Osteoblast (primary cell): Measurements from ENCODE around the gene GATAD2A. TPM values are rescaled to one million over a fixed set of nuclear protein-coding genes. Genes with fewer than 3 reads are reported as not detected.

ENCODE experiments used
- DNase-seq: peaks from one replicate; pipeline ENCODE4 v3.0.0; 2011; ENCODE audit warnings: low spot score, mixed read lengths; ENCODE audit not compliant: insufficient read length; ENCODE audit errors: missing footprints
- H2AFZ ChIP-seq: 2 replicates; pipeline ENCODE4 v1.6.0; 2011; ENCODE audit warnings: mild to moderate bottlenecking, low read length
- H3K27ac ChIP-seq: 2 replicates; pipeline ENCODE4 v1.5.1; 2011; ENCODE audit warnings: mild to moderate bottlenecking, low read depth, low read length, moderate library complexity
- H3K27me3 ChIP-seq: 2 replicates; pipeline ENCODE4 v1.6.0; 2012; ENCODE audit warnings: mild to moderate bottlenecking, control low read depth, inconsistent platforms, low read length, moderate library complexity; ENCODE audit not compliant: insufficient read depth
- H3K36me3 ChIP-seq: 2 replicates; pipeline ENCODE4 v1.5.1; 2011; ENCODE audit warnings: mild to moderate bottlenecking, low read length, control low read depth, moderate library complexity; ENCODE audit not compliant: insufficient read depth
- H3K4me1 ChIP-seq: 2 replicates; pipeline ENCODE4 v1.5.1; 2011; ENCODE audit warnings: mild to moderate bottlenecking, low read length, control low read depth, moderate library complexity; ENCODE audit not compliant: insufficient read depth
- H3K4me2 ChIP-seq: 2 replicates; pipeline ENCODE4 v1.6.0; 2011; ENCODE audit warnings: mild to moderate bottlenecking, low read length; ENCODE audit not compliant: insufficient read depth
- H3K4me3 ChIP-seq: fragments of 200-600 bp; sonication (generic); 3 replicates; pipeline ENCODE4 v1.5.1; 2012; ENCODE audit warnings: mild to moderate bottlenecking, low read length, inconsistent platforms; ENCODE audit not compliant: insufficient read depth
- H3K79me2 ChIP-seq: 2 replicates; pipeline ENCODE4 v1.6.0; 2012; ENCODE audit warnings: mild to moderate bottlenecking, low read length, control low read depth, inconsistent platforms; ENCODE audit not compliant: insufficient read depth
- H3K9me3 ChIP-seq: 2 replicates; pipeline ENCODE4 v1.5.1; 2011; ENCODE audit warnings: low read depth, low read length, control low read depth
- H4K20me1 ChIP-seq: 2 replicates; pipeline ENCODE4 v1.6.0; 2012; ENCODE audit warnings: mild to moderate bottlenecking, low read length, control low read depth; ENCODE audit not compliant: insufficient read depth
- total RNA-seq: library from RNA; depleted of rRNA; stranded (reverse); fragments of >200 nt; gene quantifications from 2 replicates; pipeline ENCODE4 v1.2.3, GENCODE V29; 2012
- TF ChIP-seq, protein P1 (sequence below): IDR thresholded peaks from 2 replicates; pipeline ENCODE4 v1.5.1; 2011; ENCODE audit warnings: mild to moderate bottlenecking, low read depth, low read length, moderate library complexity; ENCODE audit errors: extremely low read depth

GATAD2A gene
- total RNA-seq, 1 donor, result 48.9 TPM

DNA sequence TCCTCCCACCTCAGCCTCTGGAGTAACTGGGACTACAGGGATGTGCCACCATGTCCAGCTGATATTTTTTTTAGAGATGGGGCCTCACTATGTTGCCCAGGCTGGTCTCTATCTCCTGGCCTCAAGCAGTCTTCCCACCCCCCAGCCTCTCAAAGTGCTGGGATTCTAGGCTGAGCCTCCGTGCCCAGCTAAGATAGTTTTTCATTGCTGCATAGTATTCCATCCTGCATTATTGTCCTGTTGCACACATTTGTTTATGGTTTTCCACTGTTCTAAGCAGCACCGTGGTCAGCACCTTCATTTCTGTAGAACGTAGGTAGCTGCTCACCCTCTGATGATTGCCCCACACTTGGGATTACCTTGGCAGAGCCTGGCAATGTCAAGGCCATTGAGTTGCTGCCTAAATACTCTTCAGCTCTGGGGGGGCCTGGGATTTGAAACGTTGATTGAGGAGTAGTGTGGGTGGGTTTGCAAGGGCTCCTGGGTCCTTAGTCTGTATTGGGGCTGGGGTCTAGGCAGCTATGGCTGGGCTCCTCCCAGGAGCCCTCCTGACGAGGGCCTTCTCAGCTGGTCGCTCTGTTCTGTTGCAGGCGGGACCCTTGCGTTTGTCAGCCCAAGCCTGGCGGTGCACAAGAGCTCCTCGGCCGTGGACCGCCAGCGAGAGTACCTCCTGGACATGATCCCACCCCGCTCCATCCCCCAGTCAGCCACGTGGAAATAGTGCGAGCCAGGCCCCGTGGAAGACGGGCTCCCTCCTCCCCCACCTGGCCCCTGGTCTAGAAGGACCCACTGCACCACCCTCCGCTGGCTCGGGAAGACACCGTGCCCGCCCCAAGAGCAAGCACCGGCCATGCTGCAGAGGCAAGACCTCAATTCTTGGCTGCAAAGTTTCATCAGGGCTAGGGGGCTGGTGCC is 99.5 kb downstream of the GATAD2A start:
- H2AFZ ChIP-seq, result no peak overlapping the region
- peaks cover 4% of the 10 kb centered on the region for H3K79me2 ChIP-seq
- no peak overlapping the region for H3K4me2 ChIP-seq
- DNase-seq, result peak; percentile 78
- no peaks in the 10 kb centered on the region for H3K27me3 ChIP-seq
- peaks cover 65% of the 10 kb centered on the region for H3K36me3 ChIP-seq
- TF ChIP-seq, protein P1, sequence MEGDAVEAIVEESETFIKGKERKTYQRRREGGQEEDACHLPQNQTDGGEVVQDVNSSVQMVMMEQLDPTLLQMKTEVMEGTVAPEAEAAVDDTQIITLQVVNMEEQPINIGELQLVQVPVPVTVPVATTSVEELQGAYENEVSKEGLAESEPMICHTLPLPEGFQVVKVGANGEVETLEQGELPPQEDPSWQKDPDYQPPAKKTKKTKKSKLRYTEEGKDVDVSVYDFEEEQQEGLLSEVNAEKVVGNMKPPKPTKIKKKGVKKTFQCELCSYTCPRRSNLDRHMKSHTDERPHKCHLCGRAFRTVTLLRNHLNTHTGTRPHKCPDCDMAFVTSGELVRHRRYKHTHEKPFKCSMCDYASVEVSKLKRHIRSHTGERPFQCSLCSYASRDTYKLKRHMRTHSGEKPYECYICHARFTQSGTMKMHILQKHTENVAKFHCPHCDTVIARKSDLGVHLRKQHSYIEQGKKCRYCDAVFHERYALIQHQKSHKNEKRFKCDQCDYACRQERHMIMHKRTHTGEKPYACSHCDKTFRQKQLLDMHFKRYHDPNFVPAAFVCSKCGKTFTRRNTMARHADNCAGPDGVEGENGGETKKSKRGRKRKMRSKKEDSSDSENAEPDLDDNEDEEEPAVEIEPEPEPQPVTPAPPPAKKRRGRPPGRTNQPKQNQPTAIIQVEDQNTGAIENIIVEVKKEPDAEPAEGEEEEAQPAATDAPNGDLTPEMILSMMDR, result no peak
- H3K27ac ChIP-seq, result no peak overlapping the region
- H3K4me3 ChIP-seq, result no peak overlapping the region
- peaks cover 8% of the 10 kb centered on the region for H4K20me1 ChIP-seq
- H3K4me1 ChIP-seq, result no peaks in the 10 kb centered on the region
- no peaks in the 10 kb centered on the region for H3K9me3 ChIP-seq

DNA sequence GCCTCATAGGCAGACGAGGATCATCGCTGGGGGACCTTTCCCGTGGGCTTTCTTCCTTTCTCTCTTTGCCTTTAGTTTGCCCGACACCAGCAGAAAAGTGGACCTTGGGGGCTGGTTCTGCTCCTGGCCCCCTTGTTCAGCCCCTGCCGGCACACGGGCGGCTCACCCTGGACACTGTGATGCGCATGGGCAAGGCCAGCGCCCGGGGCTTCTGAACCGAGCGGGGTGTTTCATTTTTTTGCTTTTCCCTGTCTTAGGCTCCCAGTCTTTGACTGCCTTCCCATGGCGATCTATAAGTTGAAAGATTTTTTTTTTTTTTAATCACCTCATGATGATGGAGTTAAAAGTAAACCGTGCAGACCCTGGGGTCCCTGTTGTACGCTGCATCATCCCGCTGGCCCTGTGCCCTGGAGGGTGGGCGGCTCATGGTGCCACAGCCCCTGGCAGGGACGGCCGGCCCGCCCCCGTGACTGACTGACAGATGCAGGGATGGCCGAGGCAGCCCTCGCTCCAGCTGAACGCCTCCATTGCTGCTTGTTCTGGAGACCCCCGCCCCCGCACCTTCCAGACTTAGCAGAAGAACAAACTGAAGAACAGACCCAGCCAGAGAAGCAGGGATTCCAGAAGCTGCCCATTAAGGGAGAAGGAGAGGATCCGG is 100.3 kb downstream of the GATAD2A start:
- peak; percentile 76 for DNase-seq
- H3K27ac ChIP-seq, result no peak overlapping the region
- no peak overlapping the region for H3K4me2 ChIP-seq
- TF ChIP-seq, protein P1, result no peak
- H3K27me3 ChIP-seq, result no peaks in the 10 kb centered on the region
- H3K79me2 ChIP-seq, result peaks cover under 1% of the 10 kb centered on the region
- H3K36me3 ChIP-seq, result peaks cover 60% of the 10 kb centered on the region
- no peak overlapping the region for H3K4me3 ChIP-seq
- H3K9me3 ChIP-seq, result no peaks in the 10 kb centered on the region
- H4K20me1 ChIP-seq, result peaks cover 8% of the 10 kb centered on the region
- H3K4me1 ChIP-seq, result no peaks in the 10 kb centered on the region
- no peak overlapping the region for H2AFZ ChIP-seq

DNA sequence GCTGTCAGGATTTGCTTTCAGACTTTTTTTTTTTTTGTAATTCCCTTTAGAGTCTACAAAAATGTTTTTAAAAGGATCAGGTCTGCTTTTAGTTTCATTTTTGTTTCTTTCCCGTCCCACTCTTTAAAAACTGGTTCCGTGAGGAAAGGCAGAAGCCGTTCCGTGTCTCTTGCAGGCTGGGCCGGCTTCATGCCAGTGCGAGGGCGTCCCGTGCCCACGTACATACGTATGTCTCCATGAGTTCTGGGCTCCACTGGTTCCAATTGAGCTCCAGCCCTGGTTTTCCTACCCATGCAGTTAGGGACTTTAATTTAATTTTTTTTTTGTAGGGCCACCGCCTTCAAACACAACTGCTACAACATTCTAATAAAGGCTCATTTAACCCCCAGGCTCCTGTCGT is 101.1 kb downstream of the GATAD2A start:
- H3K27me3 ChIP-seq, result no peaks in the 10 kb centered on the region
- peaks cover 55% of the 10 kb centered on the region for H3K36me3 ChIP-seq
- no peaks in the 10 kb centered on the region for H3K4me1 ChIP-seq
- no peak overlapping the region for H2AFZ ChIP-seq
- H3K27ac ChIP-seq, result no peak overlapping the region
- peaks cover 8% of the 10 kb centered on the region for H4K20me1 ChIP-seq
- no peaks in the 10 kb centered on the region for H3K9me3 ChIP-seq
- no peaks in the 10 kb centered on the region for H3K79me2 ChIP-seq
- no peak overlapping the region for H3K4me3 ChIP-seq
- no peak overlapping the region for H3K4me2 ChIP-seq
- TF ChIP-seq, protein P1, result no peak
- peak; percentile 49 for DNase-seq

DNA sequence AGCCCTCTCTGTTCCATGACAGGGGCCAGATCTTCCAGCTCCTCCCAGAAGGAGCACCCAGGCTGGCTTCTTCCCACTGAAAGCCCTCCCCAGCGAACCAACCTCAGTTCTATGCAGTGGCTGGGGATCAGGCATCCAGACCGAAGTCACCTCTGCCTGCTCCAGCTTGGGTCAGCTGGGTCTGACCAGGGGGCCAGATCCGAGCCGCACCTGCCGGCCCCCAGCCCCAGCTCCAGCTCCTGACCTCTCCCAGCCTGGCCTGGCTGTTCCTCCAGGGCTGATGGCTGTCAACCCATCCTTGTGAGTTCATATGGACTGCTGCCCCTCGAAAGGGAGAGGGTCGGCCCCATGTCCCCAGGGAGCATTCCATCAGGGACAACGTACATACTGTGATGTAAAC is 101.9 kb downstream of the GATAD2A start:
- no peak overlapping the region for H3K27ac ChIP-seq
- TF ChIP-seq, protein P1, result no peak
- H3K36me3 ChIP-seq, result peaks cover 47% of the 10 kb centered on the region
- H3K27me3 ChIP-seq, result no peaks in the 10 kb centered on the region
- H3K4me3 ChIP-seq, result no peak overlapping the region
- peaks cover 8% of the 10 kb centered on the region for H4K20me1 ChIP-seq
- DNase-seq, result peak; percentile 41
- no peak overlapping the region for H2AFZ ChIP-seq
- H3K79me2 ChIP-seq, result no peaks in the 10 kb centered on the region
- H3K4me1 ChIP-seq, result no peaks in the 10 kb centered on the region
- H3K4me2 ChIP-seq, result no peak overlapping the region
- no peaks in the 10 kb centered on the region for H3K9me3 ChIP-seq
